OCI-LY7 (cell line): ENCODE results near the gene UBE2M.

ENCODE experiments used
- CTCF ChIP-seq: fragments of 200-600 bp; sonication (generic); conservative IDR thresholded peaks from 2 replicates; pipeline ENCODE4 v1.5.1; 2014; ENCODE audit warnings: mild to moderate bottlenecking, antibody characterized with exemption, low read length, moderate library complexity, mixed read lengths
- EZH2phosphoT487 ChIP-seq: fragments of 200-600 bp; sonication (generic); IDR thresholded peaks from 2 replicates; pipeline ENCODE4 v1.6.1; 2018; ENCODE audit warnings: low read depth, borderline replicate concordance, mild to moderate bottlenecking, mixed run types, antibody characterized with exemption, low read length, moderate library complexity, mixed read lengths

DNA sequence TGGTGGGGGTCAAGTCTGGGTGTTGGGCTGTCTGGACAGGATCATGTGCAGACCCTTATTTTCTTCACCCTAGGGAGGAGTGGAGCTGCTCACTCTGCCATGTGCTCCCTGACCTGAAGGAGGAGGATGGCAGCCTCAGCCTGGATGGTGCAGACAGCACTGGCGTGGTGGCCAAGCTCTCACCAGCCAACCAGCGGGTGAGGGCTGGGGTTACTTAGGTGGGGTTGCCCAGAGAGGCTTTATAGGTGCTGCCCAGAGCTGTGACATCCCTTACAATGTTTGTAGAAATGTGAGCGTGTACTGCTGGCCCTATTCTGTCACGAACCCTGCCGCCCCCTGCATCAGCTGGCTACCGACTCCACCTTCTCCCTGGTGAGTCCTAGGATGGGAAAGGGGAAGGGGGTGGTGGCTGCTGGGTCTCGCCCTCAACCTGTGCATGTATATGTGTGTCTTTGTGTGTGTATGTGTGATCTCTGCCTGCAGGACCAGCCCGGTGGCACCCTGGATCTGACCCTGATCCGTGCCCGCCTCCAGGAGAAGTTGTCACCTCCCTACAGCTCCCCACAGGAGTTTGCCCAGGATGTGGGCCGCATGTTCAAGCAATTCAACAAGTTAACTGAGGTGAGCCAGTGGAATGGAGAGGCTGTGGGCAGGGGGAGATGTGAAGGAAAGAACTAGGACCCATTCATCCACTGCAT is 8.6 kb downstream of the UBE2M start:
- TF ChIP-seq CTCF (no peak), EZH2phosphoT487 (no peak)
